ENCODE measurements around the gene GARNL3. TPM values are rescaled to one million over a fixed set of nuclear protein-coding genes. Genes with fewer than 3 reads are reported as not detected.

GARNL3 gene
- total RNA-seq, 1 experiment from 2014 or later, result 11.8 TPM

DNA sequence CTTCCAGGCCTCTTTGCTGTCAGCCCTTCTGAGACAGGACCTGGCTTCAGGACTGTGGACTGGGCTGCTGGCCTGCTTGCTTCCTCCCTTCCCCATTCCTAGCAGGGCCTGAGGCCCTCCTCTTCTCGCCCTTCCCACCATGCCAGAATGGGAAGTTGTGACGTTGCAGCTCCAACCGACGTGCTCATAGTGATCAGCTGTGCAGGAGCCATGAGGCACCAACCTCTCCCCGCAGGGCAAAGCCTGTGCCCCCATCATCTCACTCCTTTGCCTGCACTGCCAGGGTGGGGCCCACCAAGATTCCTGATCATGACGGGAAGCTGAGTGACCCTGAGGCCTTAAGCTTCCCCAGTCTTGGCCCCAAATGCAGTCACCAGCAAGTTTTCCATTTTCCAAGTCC, 45.1 kb upstream of the GARNL3 start:
- TF ChIP-seq, protein P1, sequence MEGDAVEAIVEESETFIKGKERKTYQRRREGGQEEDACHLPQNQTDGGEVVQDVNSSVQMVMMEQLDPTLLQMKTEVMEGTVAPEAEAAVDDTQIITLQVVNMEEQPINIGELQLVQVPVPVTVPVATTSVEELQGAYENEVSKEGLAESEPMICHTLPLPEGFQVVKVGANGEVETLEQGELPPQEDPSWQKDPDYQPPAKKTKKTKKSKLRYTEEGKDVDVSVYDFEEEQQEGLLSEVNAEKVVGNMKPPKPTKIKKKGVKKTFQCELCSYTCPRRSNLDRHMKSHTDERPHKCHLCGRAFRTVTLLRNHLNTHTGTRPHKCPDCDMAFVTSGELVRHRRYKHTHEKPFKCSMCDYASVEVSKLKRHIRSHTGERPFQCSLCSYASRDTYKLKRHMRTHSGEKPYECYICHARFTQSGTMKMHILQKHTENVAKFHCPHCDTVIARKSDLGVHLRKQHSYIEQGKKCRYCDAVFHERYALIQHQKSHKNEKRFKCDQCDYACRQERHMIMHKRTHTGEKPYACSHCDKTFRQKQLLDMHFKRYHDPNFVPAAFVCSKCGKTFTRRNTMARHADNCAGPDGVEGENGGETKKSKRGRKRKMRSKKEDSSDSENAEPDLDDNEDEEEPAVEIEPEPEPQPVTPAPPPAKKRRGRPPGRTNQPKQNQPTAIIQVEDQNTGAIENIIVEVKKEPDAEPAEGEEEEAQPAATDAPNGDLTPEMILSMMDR (IDR thresholded peaks at IDR 0.05; ENCODE audit: insufficient read depth in 1 of 2, low read depth in 1 of 2, low read length in 1 of 2, severe bottlenecking in 1 of 2, unreplicated experiment in 1 of 2), result no peak
- Mint-ChIP-seq H3K4me3 (ENCODE audit: unreplicated experiment) (no peak overlapping the region), H3K9me3 (ENCODE audit: unreplicated experiment) (no peaks in the 10 kb centered on the region), H3K27ac (ENCODE audit: unreplicated experiment) (no peak overlapping the region), H3K36me3 (ENCODE audit: insufficient read depth, unreplicated experiment) (peaks cover 16% of the 10 kb centered on the region), H3K4me1 (ENCODE audit: low read depth, unreplicated experiment) (peaks cover 11% of the 10 kb centered on the region), H3K27me3 (ENCODE audit: insufficient read depth, unreplicated experiment) (peaks cover 3% of the 10 kb centered on the region)
- Histone ChIP-seq H3K9me3 (no peaks in the 10 kb centered on the region), H3K4me3 (ENCODE audit: low read depth, low read length) (no peak overlapping the region), H3K27me3 (replicated peaks; ENCODE audit: control insufficient read depth, insufficient read depth, low read length) (no peaks in the 10 kb centered on the region), H3K36me3 (ENCODE audit: control insufficient read depth, insufficient read depth, low read length) (no peaks in the 10 kb centered on the region; the same call in 1 of the 2 replicates), H3K4me1 (peaks cover 2% of the 10 kb centered on the region; the same call in 1 of the 2 replicates)
- DNase-seq, result no peak
- ChIA-PET CTCF (no interaction called here), POLR2A (no interaction called here)
- no TSS peak for BruUV-seq (replicated peaks)
- intact Hi-C loops (cut with micrococcal nuclease; ENCODE audit: unreplicated experiment), result no loop called here

DNA sequence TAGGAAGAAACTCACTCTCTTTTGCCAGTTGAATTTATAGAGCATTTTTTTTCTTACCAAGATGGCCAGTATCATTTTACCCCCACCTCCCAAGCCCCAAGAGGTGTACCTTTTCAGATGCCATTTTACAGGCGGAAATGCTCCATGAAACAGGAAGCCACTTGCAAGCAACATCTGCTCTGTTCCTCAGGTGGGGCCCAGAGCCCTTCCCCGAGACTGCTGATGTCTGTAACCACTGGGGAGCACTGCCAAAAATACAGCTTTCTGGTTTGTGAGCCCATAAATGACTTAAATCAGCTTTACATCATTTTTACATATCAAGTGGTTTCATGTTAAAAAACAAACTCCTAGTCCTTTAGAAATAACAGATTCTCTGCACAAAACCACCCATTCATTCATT, 42.9 kb upstream of the GARNL3 start:
- peaks cover 3% of the 10 kb centered on the region for H3K27me3 Mint-ChIP-seq (ENCODE audit: insufficient read depth, unreplicated experiment)
- H3K9me3 Mint-ChIP-seq (ENCODE audit: unreplicated experiment), result no peaks in the 10 kb centered on the region
- ChIA-PET POLR2A (no interaction called here), CTCF (no interaction called here)
- Histone ChIP-seq H3K27me3 (replicated peaks; ENCODE audit: control insufficient read depth, insufficient read depth, low read length) (no peaks in the 10 kb centered on the region), H3K4me1 (peaks cover 6% of the 10 kb centered on the region), H3K36me3 (ENCODE audit: control insufficient read depth, insufficient read depth, low read length) (no peaks in the 10 kb centered on the region), H3K9me3 (no peaks in the 10 kb centered on the region), H3K4me3 (ENCODE audit: low read depth, low read length) (no peak overlapping the region)
- no peak overlapping the region for H3K27ac Mint-ChIP-seq (ENCODE audit: unreplicated experiment)
- no peak for DNase-seq
- intact Hi-C loops (cut with micrococcal nuclease; ENCODE audit: unreplicated experiment), result loop anchor here (10.0 kb wide), 1 partner anchor 693 kb away; the partner anchor contains the start of gene ST6GALNAC4
- peaks cover 38% of the 10 kb centered on the region for H3K36me3 Mint-ChIP-seq (ENCODE audit: insufficient read depth, unreplicated experiment)
- no TSS peak for BruUV-seq (replicated peaks)
- TF ChIP-seq, protein P1 (IDR thresholded peaks at IDR 0.05; ENCODE audit: insufficient read depth in 1 of 2, low read depth in 1 of 2, low read length in 1 of 2, severe bottlenecking in 1 of 2, unreplicated experiment in 1 of 2), result no peak
- peaks cover 17% of the 10 kb centered on the region for H3K4me1 Mint-ChIP-seq (ENCODE audit: low read depth, unreplicated experiment)
- H3K4me3 Mint-ChIP-seq (ENCODE audit: unreplicated experiment), result no peak overlapping the region

DNA sequence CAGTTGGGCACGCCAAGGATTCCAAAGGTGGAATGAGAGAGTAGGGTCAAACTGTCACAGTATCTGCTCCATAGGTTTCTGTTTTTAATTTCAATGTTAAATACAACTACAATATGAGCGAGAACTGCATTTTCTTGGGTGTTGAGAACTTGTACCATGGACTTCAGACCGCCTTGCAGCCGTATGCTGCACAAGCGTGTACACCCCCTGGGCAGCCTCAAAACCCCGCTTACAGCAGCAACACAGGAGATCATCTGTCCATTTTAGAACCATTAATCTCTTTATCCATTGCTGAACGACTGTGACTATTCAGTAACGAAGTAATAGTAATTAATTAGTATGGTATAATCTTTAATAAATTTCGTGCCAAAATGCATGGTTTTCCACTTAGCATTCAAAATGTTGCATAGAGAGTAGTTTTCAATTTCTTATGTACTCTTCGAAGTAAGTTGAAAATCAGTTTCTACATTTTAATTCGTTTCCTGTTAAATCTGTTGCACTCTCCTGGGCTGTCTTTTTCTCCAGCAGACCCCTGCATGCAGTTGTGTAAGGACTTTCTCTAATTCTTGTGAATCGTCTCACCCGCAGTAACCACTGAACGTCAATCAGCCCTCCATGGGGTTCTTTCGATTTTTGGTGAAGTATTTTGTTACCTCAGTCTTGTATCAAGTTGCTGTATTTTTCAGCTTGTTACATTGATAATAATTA, 42.0 kb upstream of the GARNL3 start:
- no TSS peak for BruUV-seq (replicated peaks)
- POLR2A ChIA-PET, result no interaction called here
- peaks cover 18% of the 10 kb centered on the region for H3K4me1 Mint-ChIP-seq (ENCODE audit: low read depth, unreplicated experiment)

More for the DNA sequence above, 42.0 kb upstream of the GARNL3 start:
- Mint-ChIP-seq H3K27ac (ENCODE audit: unreplicated experiment) (no peak overlapping the region), H3K9me3 (ENCODE audit: unreplicated experiment) (no peaks in the 10 kb centered on the region), H3K4me3 (ENCODE audit: unreplicated experiment) (no peak overlapping the region), H3K27me3 (ENCODE audit: insufficient read depth, unreplicated experiment) (peaks cover 3% of the 10 kb centered on the region), H3K36me3 (ENCODE audit: insufficient read depth, unreplicated experiment) (peaks cover 39% of the 10 kb centered on the region)
- Histone ChIP-seq H3K27me3 (replicated peaks; ENCODE audit: control insufficient read depth, insufficient read depth, low read length) (no peaks in the 10 kb centered on the region), H3K4me3 (ENCODE audit: low read depth, low read length) (no peak overlapping the region), H3K9me3 (no peaks in the 10 kb centered on the region), H3K4me1 (peaks cover 6% of the 10 kb centered on the region), H3K36me3 (ENCODE audit: control insufficient read depth, insufficient read depth, low read length) (no peaks in the 10 kb centered on the region)
- CTCF ChIA-PET, result interaction anchor here (0.8 kb wide), 1 partner anchor 283 kb away, joined by 3 read pairs; no protein-coding TSS in a partner anchor
- no peak for DNase-seq
- TF ChIP-seq, protein P1 (IDR thresholded peaks at IDR 0.05; ENCODE audit: insufficient read depth in 1 of 2, low read depth in 1 of 2, low read length in 1 of 2, severe bottlenecking in 1 of 2, unreplicated experiment in 1 of 2), result no peak
- intact Hi-C loops (cut with micrococcal nuclease; ENCODE audit: unreplicated experiment), result loop anchor here (10.0 kb wide), 1 partner anchor 692 kb away; the partner anchor contains the start of gene ST6GALNAC4
